ENCODE results near the gene RIMKLA.

Gene RIMKLA

DNA sequence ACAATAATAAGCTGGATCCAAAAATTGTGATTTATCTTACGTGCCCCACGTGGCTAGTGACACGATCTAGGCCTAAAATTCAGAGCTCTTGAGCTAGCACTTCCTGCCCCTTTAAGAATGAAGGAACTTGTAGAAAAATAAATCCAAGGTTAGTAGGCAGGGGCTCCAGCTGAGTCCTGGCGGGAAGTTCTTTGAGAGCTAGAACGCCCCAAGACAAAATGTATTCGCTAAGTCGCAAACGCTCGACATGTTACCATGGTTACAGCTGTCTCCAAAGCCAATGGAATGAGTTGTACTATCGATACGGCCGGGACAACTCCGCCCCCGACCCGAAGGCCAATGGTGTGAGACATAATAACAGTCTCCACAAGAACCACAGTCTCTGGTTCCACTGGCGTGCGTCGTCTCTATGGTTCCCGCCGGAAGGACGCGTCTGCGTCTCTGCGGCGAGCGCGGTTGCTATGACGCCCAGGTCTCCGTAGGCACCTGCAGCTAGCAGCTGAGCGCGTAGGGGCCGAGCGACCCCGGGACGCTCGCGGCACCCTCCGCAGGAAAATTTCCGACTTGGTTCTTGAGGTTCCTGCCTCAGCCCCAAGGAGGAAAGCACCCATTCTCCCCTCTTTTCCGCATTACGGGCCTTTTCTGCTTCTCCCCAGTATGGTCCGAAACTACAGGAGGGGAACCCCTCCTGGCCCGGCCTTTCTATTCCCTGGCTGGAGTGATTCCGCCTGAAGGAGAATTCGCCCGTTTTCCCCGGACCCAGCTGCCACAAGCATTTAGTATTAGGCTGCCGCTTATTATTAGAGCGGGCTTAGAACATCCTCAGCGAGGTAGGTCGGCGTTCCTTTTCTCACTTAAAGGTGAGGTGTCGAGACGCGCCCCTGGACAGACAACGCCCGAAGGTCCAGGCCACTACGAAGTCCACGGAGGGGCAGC lies 82.5 kb downstream of the RIMKLA start, which contains the start of gene CCDC30:
TSS of gene CCDC30 (plus strand) at position 459 of the 936 bp plus-strand sequence. CDS start 17,266 bp downstream, outside the sequence.
- H3K9me3 ChIP-seq (ENCODE audit: severe bottlenecking), result no peaks in the 10 kb centered on the region
- no peaks in the 10 kb centered on the region for H3K27me3 ChIP-seq (ENCODE audit: insufficient read depth, low read depth, severe bottlenecking)
- TF ChIP-seq, protein P1, sequence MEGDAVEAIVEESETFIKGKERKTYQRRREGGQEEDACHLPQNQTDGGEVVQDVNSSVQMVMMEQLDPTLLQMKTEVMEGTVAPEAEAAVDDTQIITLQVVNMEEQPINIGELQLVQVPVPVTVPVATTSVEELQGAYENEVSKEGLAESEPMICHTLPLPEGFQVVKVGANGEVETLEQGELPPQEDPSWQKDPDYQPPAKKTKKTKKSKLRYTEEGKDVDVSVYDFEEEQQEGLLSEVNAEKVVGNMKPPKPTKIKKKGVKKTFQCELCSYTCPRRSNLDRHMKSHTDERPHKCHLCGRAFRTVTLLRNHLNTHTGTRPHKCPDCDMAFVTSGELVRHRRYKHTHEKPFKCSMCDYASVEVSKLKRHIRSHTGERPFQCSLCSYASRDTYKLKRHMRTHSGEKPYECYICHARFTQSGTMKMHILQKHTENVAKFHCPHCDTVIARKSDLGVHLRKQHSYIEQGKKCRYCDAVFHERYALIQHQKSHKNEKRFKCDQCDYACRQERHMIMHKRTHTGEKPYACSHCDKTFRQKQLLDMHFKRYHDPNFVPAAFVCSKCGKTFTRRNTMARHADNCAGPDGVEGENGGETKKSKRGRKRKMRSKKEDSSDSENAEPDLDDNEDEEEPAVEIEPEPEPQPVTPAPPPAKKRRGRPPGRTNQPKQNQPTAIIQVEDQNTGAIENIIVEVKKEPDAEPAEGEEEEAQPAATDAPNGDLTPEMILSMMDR (IDR thresholded peaks at IDR 0.05; ENCODE audit: low read depth, low read length), result no peak
- H3K4me3 ChIP-seq (ENCODE audit: low read depth, low read length), result peak within 1 kb of the TSS; percentile 78
- peaks cover 14% of the 10 kb centered on the region for H3K36me3 ChIP-seq
- peak within 1 kb of the TSS; percentile 76 for H3K27ac ChIP-seq
- peak; percentile 98 for DNase-seq

- peaks cover 7% of the 10 kb centered on the region for H3K36me3 ChIP-seq
- H3K27me3 ChIP-seq (ENCODE audit: insufficient read depth, low read depth, severe bottlenecking), result no peaks in the 10 kb centered on the region
- no peak for DNase-seq
- TF ChIP-seq, protein P1 (IDR thresholded peaks at IDR 0.05; ENCODE audit: low read depth, low read length), result no peak
- H3K9me3 ChIP-seq (ENCODE audit: severe bottlenecking), result no peaks in the 10 kb centered on the region
- H3K4me3 ChIP-seq (ENCODE audit: low read depth, low read length), result peak overlapping the region; percentile 78
- no peak overlapping the region for H3K27ac ChIP-seq
Measured at GRCh38 chr1:42463921-42464320, 83.3 kb downstream of the RIMKLA start.

- TF ChIP-seq, protein P1 (IDR thresholded peaks at IDR 0.05; ENCODE audit: low read depth, low read length), result no peak
- Histone ChIP-seq H3K4me3 (ENCODE audit: low read depth, low read length) (no peak overlapping the region), H3K36me3 (no peaks in the 10 kb centered on the region), H3K27ac (no peak overlapping the region), H3K27me3 (ENCODE audit: insufficient read depth, low read depth, severe bottlenecking) (no peaks in the 10 kb centered on the region), H3K9me3 (ENCODE audit: severe bottlenecking) (no peaks in the 10 kb centered on the region)
- DNase-seq, result no peak
Measured at GRCh38 chr1:42466030-42466429, 85.4 kb downstream of the RIMKLA start.

DNA sequence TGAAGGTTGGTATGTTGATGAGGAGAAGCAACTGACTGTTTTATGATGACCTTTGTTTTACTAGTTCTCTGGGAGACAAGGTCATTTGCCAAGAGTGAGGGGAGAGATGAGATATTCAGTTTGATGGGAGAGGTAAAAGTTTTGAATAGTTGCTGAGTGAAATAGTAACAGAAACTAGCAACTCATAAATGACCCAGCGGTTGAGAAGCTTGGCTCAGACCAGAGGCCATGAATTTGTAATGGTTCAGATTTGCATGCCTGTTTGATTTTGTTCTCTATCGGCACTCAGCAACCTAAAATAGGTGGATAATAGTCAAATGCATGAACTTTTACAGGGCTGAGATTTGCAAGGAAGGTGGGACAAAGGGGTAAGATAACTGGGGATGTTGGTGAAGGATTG lies 89.1 kb downstream of the RIMKLA start:
- TF ChIP-seq, protein P1 (IDR thresholded peaks at IDR 0.05; ENCODE audit: low read depth, low read length), result no peak
- no peak overlapping the region for H3K4me3 ChIP-seq (ENCODE audit: low read depth, low read length)

More for the DNA sequence above, 89.1 kb downstream of the RIMKLA start:
- Histone ChIP-seq H3K9me3 (ENCODE audit: severe bottlenecking) (no peaks in the 10 kb centered on the region), H3K27me3 (ENCODE audit: insufficient read depth, low read depth, severe bottlenecking) (no peaks in the 10 kb centered on the region), H3K36me3 (no peaks in the 10 kb centered on the region), H3K27ac (no peak overlapping the region)
- DNase-seq, result no peak
